ENCODE measurements around the gene CRLF2.

- TF ChIP-seq POLR2AphosphoS5 (IDR thresholded peaks at IDR 0.05; ENCODE audit: low read depth, low read length) (no peak), REST (IDR thresholded peaks at IDR 0.05; ENCODE audit: low read depth) (no peak), CTCF (IDR thresholded peaks at IDR 0.05 in 2 of 3, conservative IDR thresholded peaks at IDR 0.05 in 1 of 3; ENCODE audit: borderline replicate concordance in 1 of 3, insufficient read depth in 1 of 3, low read depth in 2 of 3, low read length in 2 of 3) (peak in 2 of 3 experiments; percentile 75 to 79; a peak in 4 of 6 replicates), EZH2phosphoT487 (IDR thresholded peaks at IDR 0.05; ENCODE audit: borderline replicate concordance) (no peak), SRF (IDR thresholded peaks at IDR 0.05; ENCODE audit: low read depth) (no peak), POLR2A (IDR thresholded peaks at IDR 0.05; ENCODE audit: borderline replicate concordance, extremely low read depth, insufficient read depth, insufficient read length) (no peak), SP1 (IDR thresholded peaks at IDR 0.05; ENCODE audit: low read depth) (no peak), EZH2 (IDR thresholded peaks at IDR 0.05) (no peak), ZBTB33 (IDR thresholded peaks at IDR 0.05; ENCODE audit: extremely low read depth, insufficient replicate concordance, low read length) (no peak), RAD21 (IDR thresholded peaks at IDR 0.05; ENCODE audit: low read depth) (no peak)
These were observed 34.4 kb upstream of the CRLF2 start for GRCh38 chrX:1246816-1247215.
